GM23338 (cell line): ENCODE measurements around the gene SFRP4. TPM values are rescaled to one million over a fixed set of nuclear protein-coding genes. Genes with fewer than 3 reads are reported as not detected.

Experiments used
- ATAC-seq: fragments of 200-7000 bp; cut with Tn5 transposase; 3 replicates; pipeline ENCODE4 v1.9.1; 2020
- DNase-seq: peaks from one replicate; pipeline ENCODE4 v3.0.0-alpha.2; 2015; ENCODE audit warnings: low spot score
- H2AFZ ChIP-seq: fragments of 200-600 bp; sonication (generic); 2 replicates; pipeline ENCODE4 v1.8.0; 2016; ENCODE audit warnings: antibody characterized with exemption, mild to moderate bottlenecking, moderate library complexity
- H3F3A ChIP-seq: fragments of 200-600 bp; sonication (generic); replicated peaks from 2 replicates; pipeline ENCODE4 v1.8.0; 2017; ENCODE audit warnings: antibody characterized with exemption, mixed run types, low read depth
- H3K27ac ChIP-seq: fragments of 200-600 bp; sonication (generic); 2 replicates; pipeline ENCODE4 v1.6.1; 2016; ENCODE audit warnings: low read depth
- H3K27me3 ChIP-seq: fragments of 200-600 bp; sonication (generic); 2 replicates; pipeline ENCODE4 v1.8.0; 2016; ENCODE audit warnings: mild to moderate bottlenecking, mixed run types, moderate library complexity; ENCODE audit not compliant: insufficient read depth
- H3K36me3 ChIP-seq: fragments of 200-600 bp; sonication (generic); 2 replicates; pipeline ENCODE4 v1.8.0; 2016; ENCODE audit warnings: mild to moderate bottlenecking; ENCODE audit not compliant: insufficient read depth
- H3K4me1 ChIP-seq: fragments of 200-600 bp; sonication (generic); 2 replicates; pipeline ENCODE4 v1.8.0; 2016; ENCODE audit warnings: mild to moderate bottlenecking, moderate library complexity; ENCODE audit not compliant: insufficient read depth
- H3K4me2 ChIP-seq: fragments of 200-600 bp; sonication (generic); 2 replicates; pipeline ENCODE4 v1.7.1; 2017; ENCODE audit warnings: mixed run types
- H3K4me3 ChIP-seq: fragments of 200-600 bp; sonication (generic); 2 replicates; pipeline ENCODE4 v1.6.1; 2016; ENCODE audit warnings: mixed run types
- H3K79me2 ChIP-seq: fragments of 200-600 bp; sonication (generic); replicated peaks from 2 replicates; pipeline ENCODE4 v1.8.0; 2017; ENCODE audit warnings: mild to moderate bottlenecking; ENCODE audit not compliant: insufficient read depth
- H3K9me2 ChIP-seq: fragments of 200-600 bp; sonication (generic); 2 replicates; pipeline ENCODE4 v1.8.0; 2017; ENCODE audit not compliant: insufficient read depth
- H4K20me1 ChIP-seq: fragments of 200-600 bp; sonication (generic); replicated peaks from 2 replicates; pipeline ENCODE4 v1.8.0; 2017; ENCODE audit warnings: mild to moderate bottlenecking; ENCODE audit not compliant: insufficient read depth
- H3K27ac Mint-ChIP-seq: 2 replicates; pipeline ENCODE4 v1.8.0; 2020; ENCODE audit warnings: inconsistent platforms, mild to moderate bottlenecking, moderate library complexity, mixed read lengths
- H3K27me3 Mint-ChIP-seq: 3 replicates; pipeline ENCODE4 v1.8.0; 2022; ENCODE audit warnings: low read depth, mild to moderate bottlenecking, moderate library complexity, mixed read lengths, inconsistent platforms; ENCODE audit not compliant: insufficient read depth, poor library complexity
- H3K36me3 Mint-ChIP-seq: 3 replicates; pipeline ENCODE4 v1.8.0; 2021; ENCODE audit warnings: low read depth, mild to moderate bottlenecking, inconsistent platforms, moderate library complexity, mixed read lengths
- H3K4me1 Mint-ChIP-seq: 3 replicates; pipeline ENCODE4 v1.8.0; 2020; ENCODE audit warnings: mild to moderate bottlenecking, inconsistent platforms, mixed read lengths
- H3K4me3 Mint-ChIP-seq: 3 replicates; pipeline ENCODE4 v1.8.0; 2021; ENCODE audit warnings: moderate library complexity, mild to moderate bottlenecking, inconsistent platforms, mixed read lengths
- H3K9me3 Mint-ChIP-seq: 3 replicates; pipeline ENCODE4 v1.8.0; 2020; ENCODE audit warnings: moderate library complexity, mild to moderate bottlenecking, inconsistent platforms, mixed read lengths
- ZNF331 ChIP-seq: fragments of 250-450 bp; sonication (Bioruptor Pico); IDR thresholded peaks from 2 replicates; pipeline ENCODE4 v1.5.0; 2020; ENCODE audit warnings: low read depth, mild to moderate bottlenecking, moderate library complexity
- ZNF462 ChIP-seq: fragments of 250-450 bp; sonication (Bioruptor Pico); IDR thresholded peaks from 2 replicates; pipeline ENCODE4 v1.5.0; 2020; ENCODE audit warnings: mild to moderate bottlenecking, moderate library complexity
- polyA plus RNA-seq: library from polyadenylated mRNA; unstranded; fragments of >200 nt; fragmentation: Nextera tagmentation; extraction: Ambion mirVana; gene quantifications from 2 replicates; pipeline ENCODE4 v1.2.1, GENCODE V29; 2016
- total RNA-seq: library from RNA; depleted of rRNA; stranded (reverse); fragments of >200 nt; shearing (Covaris generic); gene quantifications from 2 replicates; pipeline ENCODE4 v1.2.3, GENCODE V29; 2014

Gene SFRP4
- total and polyA plus RNA-seq, 2 experiments from 2014 or later = not detected

GRCh38 chr7:37923996-37924395 lies 7.4 kb upstream of the SFRP4 start (continued):
- TF ChIP-seq ZNF462 = no peak

GRCh38 chr7:37921876-37922275 lies 5.3 kb upstream of the SFRP4 start:
- Mint-ChIP-seq H3K27me3 (peaks cover 23% of the 10 kb centered on the region), H3K4me1 (peaks cover 13% of the 10 kb centered on the region), H3K4me3 (peak overlapping the region; percentile 85), H3K27ac (no peak overlapping the region; the same call in 1 of the 2 replicates), H3K9me3 (no peaks in the 10 kb centered on the region), H3K36me3 (no peaks in the 10 kb centered on the region; the same call in 2 of the 3 replicates)
- H3K4me2 ChIP-seq = peak overlapping the region; percentile 93
- H3K4me1 ChIP-seq = peaks cover 6% of the 10 kb centered on the region; the same call in 1 of the 2 replicates
- no peaks in the 10 kb centered on the region for H4K20me1 ChIP-seq
- H3K9me2 ChIP-seq = 0 out of 2 replicates have a peak, but pooled peaks cover 5% of the 10 kb centered on the region
- no peak overlapping the region for H2AFZ ChIP-seq
- DNase-seq (no peak), ATAC-seq (no peak)
- H3K4me3 ChIP-seq = peak overlapping the region; percentile 85
- H3F3A ChIP-seq = no peaks in the 10 kb centered on the region
- H3K27me3 ChIP-seq = peaks cover 42% of the 10 kb centered on the region
- TF ChIP-seq ZNF331 (CRISPR knock-in tag) = no peak
- no peak overlapping the region for H3K27ac ChIP-seq
- H3K79me2 ChIP-seq = 0 out of 2 replicates have a peak, but pooled peaks cover 3% of the 10 kb centered on the region
- H3K36me3 ChIP-seq = no peaks in the 10 kb centered on the region
